Iris pigment epithelial cell (primary cell): ENCODE data around the gene OR2A12.
"Not testable (repeated sequence)": the region's sequence is repeated elsewhere in the genome, so short reads cannot be mapped to it uniquely, and the experiment has no call there.

ENCODE experiments used
- DNase-seq: peaks from one replicate; pipeline ENCODE4 v3.0.0-alpha.2; 2011; ENCODE audit warnings: low read depth

Gene OR2A12, protein sequence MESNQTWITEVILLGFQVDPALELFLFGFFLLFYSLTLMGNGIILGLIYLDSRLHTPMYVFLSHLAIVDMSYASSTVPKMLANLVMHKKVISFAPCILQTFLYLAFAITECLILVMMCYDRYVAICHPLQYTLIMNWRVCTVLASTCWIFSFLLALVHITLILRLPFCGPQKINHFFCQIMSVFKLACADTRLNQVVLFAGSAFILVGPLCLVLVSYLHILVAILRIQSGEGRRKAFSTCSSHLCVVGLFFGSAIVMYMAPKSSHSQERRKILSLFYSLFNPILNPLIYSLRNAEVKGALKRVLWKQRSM

DNA sequence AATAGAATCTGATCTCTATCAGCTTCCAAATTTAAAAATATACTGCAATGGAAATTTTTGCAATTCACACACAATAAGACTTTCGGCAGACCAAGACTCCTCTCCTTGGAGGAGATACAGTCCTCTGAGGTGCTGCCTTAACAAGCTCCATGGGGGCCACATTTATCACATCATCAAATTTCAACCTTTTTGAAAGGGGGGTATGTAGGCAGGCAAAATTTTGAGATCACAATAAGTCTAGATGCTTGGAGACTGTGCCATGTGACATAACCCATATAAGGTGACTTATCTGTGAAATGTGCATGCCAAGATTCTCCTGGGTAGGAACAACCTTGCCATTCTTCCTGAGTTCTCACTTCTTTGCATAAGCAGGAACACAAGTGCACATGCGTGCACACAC lies at the start of gene OR2A12:
Gene OR2A12, plus strand, starts transcription at position 301 of the 400 bp plus-strand sequence. CDS start 8,830 bp downstream, outside the sequence.
- no peak for DNase-seq

DNA sequence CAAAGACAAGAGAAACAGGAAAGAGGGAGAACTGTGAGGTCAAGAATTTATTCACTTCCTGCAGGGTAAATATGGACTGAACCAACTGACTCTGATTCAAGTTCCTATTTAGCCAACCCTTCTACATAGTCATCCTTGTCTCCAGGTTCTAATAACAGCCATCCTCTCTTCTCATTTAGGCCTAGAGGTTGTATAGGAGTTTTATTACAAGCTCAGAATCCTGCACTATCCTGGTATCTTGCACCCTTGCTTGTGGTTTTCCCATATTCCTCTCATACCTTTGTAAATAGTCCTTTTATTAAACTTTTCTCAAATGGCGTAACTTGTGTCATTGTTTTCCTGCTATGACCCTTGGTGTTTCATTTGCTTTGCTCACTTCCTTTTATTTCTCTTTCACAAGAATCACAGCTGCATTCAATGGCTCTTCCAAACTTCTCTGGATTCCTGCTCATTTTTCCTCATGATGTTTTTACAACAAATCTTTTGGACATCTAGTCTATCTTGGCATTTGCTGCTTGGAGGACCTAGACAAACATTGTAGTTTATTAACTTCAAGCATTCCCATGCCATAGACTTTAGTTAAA lies 49.7 kb upstream of the OR2A12 start:
- DNase-seq, result no peak

DNA sequence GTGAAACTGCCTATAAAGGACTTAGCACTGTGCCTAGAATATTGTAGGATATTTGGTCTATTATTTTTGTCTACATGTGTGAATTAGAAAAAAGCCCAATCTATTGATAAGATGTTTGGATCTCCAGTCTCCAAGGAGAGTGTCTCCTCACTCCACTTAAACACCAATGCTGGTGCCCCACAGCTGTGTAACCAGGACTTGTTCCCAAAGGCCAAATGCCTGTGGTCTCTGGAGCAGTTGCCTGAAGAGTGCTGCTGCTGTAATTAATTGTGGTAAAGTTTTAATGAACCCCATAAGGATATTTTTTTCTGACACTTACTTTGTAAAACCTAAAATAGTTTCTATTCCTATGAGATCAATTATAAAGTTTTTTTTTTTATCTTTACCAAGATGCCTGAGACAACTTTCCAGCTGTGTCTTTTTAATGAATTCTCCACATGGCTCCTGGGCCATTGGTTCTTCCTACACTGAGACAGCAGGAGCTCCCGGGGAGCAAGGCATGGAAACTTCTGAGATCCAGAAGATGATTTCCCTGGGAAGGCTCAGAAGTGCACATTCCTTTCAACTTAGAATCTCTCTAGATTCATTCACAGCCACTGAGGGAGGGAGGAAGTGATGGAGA lies 48.6 kb upstream of the OR2A12 start:
- DNase-seq, result no peak

DNA sequence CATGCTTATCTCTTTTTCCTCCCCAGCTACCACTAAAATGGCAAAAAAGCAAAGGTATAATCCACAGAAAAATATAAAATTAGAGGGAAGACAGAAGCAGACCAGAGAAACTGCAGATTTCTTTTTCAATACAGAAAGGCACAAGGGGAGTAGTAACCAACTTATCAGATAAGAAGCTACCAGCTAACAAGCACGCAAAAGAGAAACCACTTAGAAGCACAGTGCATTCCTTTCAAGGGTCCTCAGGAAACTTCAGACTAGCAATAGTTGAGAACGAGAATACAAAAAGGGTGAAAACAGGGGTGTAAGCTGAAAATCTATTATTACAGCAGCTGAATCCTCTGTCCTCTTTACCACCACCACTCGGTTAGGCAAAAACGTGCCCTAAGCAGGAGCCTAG lies 47.2 kb upstream of the OR2A12 start:
- peak; percentile 38 for DNase-seq

DNA sequence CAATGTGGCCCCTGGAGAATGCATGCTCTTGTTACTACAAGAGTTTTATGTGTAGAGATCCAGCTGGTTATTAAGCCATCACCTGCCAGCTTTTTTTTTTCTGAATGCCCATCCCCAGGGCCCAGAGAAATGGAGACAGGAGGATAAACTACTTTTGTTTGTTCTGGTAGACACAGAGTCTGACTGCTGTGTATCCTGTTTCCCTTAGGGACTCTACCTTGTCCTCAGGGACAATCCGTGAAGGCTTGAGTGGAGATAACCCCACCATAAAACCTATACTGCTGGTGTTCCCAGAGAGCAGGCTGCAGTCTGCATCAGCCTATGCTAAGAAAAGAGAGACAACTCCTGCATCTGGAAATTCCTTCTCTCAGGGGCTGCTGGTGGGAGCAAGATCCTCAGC lies 37.4 kb upstream of the OR2A12 start, which contains the start of gene OR2A5:
Gene OR2A5, plus strand, starts transcription at position 301 of the 400 bp plus-strand sequence. CDS start 1,454 bp downstream, outside the sequence.
- DNase-seq, result no peak

DNA sequence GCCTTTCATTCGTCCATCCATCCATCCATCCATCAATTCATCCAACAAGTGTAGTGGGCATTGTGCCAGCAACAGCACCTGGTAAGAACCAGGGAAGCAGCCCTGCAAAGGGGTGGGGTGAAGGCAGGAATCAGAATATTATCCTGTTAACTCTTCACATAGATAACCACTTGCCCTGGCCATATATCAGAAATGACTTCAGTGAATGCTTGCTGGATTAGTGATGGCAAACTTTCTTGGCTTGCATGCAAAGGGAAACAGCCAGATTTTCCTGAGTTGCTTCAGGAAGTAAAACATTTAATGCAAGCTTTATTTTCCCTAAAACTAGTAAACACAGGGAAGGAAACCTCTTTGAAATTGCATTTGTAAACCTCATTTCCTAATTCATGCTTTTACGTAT lies 36.6 kb upstream of the OR2A12 start:
- no peak for DNase-seq

DNA sequence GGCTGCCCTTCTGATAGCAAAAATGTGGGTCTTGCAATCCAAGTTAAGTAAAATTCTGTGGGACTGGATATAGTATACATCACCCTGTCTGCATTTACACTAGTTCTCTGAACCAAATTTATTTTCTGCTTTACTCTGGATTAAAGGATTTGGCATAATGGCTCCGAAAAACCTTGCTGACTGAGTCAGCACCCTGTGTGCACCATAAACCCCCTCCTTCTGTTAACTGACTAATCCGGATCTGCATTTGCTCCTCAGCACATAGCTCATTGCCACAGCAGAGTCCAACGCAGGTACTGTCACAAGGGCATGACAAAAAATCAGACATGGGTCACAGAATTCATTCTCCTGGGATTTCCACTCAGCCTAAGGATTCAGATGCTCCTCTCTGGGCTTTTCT lies 36.0 kb upstream of the OR2A12 start:
- DNase-seq, result peak; percentile 39

DNA sequence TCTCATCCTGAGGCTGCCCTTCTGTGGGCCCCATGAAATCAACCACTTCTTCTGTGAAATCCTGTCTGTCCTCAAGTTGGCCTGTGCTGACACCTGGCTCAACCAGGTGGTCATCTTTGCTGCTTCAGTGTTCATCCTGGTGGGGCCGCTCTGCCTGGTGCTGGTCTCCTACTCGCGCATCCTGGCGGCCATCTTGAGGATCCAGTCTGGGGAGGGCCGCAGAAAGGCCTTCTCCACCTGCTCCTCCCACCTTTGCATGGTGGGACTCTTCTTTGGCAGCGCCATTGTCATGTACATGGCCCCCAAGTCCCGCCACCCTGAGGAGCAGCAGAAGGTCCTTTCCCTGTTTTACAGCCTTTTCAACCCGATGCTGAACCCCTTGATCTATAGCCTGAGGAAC lies 35.2 kb upstream of the OR2A12 start:
- not testable (repeated sequence) for DNase-seq

DNA sequence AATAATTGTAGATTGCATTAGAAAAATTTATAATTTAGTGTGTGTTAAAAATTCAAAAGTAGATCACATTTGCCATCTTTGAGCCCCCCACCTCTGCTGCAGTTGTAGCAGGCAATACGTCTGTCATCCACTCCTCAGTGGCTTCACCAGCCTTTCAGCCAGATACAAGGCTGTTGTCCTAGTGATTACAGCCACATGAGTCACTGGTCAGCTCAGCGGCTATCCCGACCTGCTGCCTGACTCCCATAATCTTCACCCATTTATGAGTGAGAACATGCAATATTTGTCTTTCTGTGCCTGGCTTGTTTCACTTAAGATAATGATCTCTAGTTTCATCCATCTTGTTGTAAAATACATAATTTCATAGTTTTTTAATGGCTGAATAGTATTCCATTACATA lies 28.1 kb upstream of the OR2A12 start:
- DNase-seq, result peak; percentile 75

DNA sequence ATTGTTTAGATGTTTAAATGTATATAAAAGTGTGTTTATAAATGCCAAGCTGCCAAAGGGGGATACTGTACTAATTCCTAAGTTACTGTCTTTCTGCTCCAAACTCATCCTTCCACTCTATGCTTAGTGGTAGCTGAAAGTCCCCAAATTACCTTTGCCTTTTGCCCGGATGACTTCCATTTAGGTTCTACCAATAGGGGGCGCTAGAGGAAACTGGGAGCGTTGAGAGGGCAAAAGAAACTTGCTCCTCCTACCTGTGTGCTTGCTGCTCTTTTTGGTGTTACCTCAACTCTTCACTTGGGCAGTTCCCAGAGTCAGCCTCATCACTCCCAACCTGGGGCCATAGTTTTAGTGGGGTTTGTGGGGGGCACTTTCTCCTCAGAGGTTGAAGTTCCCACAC lies 22.4 kb upstream of the OR2A12 start:
- no peak for DNase-seq

DNA sequence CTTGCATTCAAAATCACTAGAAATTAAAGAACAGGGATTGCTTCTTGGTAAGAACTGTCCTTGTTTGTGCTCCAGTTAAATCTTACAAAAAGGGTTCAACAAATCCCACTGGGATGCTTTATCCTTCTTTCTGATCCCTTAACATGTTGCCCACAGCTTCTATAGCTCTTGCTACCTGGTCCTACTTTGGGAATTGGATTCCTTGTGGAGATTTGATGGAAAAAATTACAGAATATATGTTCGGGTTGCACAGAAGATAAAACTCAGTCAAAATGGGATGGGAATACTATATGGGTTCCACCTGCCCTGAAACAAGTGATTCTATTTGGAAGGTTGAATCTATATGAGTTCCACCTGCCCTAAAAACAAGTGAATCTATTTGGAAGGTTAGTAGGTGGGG lies 16.6 kb upstream of the OR2A12 start, which contains the start of gene OR2A25:
Gene OR2A25, plus strand, starts transcription at position 301 of the 400 bp plus-strand sequence. CDS start 4,409 bp downstream, outside the sequence.
- DNase-seq, result no peak

DNA sequence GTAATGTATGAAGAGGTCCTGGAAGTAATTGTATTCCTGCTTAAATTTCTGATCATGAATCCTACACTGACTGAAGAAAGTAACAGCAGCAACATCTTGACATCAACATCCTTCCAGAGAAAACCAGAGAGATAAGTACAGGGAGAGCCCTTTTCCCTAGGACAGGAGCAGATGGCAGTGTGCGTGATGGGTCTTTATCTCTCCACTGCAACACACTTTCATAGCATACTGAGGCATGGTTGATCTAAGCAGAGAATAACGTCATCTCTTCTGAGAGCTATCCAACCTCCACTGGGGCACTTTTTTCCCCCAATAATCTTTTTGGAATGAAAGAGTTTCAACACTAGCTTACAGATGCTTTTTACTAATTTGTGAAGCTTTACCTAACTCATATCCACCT lies 16.1 kb upstream of the OR2A12 start:
- DNase-seq, result no peak

DNA sequence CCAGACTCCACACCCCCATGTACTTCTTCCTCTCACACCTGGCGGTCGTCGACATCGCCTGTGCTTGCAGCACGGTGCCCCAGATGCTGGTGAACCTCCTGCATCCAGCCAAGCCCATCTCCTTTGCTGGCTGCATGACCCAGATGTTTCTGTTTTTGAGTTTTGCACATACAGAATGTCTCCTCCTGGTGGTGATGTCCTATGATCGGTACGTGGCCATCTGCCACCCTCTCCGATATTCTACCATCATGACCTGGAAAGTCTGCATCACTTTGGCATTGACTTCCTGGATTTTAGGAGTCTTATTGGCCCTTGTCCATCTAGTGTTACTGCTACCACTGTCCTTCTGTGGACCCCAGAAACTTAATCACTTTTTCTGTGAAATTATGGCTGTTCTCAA lies 11.7 kb upstream of the OR2A12 start:
- DNase-seq, result no peak

DNA sequence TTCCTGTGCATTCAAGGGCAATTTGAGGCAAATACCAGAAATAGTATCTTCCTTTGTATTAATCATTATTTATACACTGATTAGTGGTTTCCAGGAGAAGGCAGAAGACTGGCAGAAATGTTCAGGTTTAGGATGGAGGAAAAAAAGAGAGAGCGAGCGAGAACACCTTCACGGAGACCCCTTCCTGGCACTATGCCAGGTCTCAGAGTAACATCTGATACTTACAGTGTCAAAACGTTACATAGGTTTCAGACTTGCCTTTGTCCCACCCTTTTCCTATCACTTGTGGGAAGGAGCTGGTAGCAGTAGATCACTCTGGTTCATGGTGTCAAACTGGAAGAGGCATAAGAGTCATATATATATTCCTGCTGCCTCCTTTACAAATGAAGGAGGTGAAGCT lies 652 bp downstream of the OR2A12 start:
- DNase-seq, result no peak

DNA sequence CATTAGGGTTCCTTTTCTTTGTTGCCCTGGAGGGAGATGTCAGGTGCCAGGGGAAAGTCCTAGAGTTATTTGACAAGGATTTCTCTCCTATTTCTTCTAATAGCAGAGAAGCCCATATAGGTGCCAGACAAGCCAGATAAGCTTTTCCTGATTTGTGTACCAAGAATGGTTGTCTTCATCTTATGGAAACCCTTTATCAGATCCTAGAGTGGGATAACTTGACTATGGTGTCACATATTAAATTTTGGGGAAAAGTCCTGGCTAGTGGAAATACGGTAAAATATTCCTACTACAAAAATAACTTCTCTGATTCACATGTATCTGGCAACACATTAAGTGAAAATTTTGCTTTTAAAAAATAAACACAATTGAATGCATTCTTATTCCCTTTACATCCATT lies 1.2 kb downstream of the OR2A12 start:
- DNase-seq, result no peak

DNA sequence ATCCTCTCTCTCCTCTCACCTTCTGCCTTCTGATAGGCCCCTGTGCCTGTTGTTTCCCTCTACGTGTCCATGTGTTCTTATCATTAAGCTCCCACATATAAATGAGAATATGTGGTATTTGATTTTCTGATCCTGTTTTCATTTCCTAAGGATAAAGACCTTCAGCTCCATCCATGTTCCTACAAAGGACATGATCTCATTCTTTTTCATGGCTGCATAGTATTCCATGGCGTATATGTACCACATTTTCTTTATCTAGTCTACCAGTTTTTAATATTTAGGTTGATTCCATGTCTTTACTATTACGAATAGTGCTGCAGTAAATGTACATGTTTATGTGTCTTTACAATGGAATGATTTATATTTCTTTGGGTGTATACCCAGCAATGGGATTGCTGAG lies 4.6 kb downstream of the OR2A12 start:
- no peak for DNase-seq

DNA sequence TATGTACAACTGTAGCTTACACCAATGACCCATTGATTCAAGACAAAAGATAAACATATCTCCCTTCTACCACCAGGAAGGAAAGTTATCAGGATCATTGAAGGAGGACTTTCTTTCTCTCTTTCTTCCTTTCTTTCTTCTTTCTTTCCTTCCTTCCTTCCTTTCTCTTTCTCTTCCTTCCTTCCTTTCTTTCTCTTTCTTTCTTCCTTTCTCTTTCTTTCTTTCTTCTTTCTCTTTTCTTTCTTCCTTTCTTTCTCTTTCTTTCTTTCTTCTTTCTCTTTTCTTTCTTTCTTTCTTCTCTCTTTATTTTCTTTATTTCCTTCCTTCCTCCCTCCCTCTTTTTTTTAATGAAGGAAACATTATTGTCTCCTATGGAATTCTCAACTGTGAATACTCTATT lies 12.7 kb downstream of the OR2A12 start:
- DNase-seq, result no peak

DNA sequence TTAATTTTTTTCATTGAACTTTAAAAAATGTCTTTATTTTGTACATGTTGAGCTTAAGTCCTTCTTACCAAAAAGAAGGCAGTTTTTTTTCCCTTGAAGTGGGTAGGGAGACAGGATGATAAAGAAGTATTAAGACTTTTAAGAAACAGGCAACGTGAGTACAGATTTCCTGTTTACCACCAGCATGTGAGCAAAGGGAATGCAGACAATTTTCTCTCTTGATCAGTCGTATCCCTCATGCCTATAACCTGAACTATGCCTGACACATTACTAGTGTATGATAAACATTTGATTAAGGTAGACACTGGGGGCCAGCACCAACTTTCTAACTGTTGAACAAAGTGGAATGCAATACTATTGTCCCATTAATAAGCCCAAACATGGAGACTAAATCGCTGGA lies 14.5 kb downstream of the OR2A12 start:
- DNase-seq, result peak; percentile 7

DNA sequence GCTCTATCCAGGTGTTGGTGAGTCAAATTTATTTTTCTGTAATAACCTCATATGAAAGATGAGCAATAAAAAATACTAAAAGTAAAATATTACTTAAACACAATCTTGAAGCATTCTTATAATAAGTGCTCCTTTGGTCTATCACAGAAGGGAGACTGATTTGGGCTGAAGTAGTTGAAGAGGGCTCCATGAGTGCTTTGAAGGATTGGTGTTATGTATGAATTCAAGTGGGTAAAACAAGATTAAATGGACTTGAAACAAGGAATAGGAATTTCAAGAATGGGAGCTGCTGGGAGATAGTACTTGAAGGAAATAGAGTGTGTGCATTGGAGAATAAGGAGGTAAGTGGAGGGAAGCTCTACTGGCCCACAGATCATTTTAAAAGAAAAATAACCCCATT lies 16.0 kb downstream of the OR2A12 start:
- DNase-seq, result no peak

DNA sequence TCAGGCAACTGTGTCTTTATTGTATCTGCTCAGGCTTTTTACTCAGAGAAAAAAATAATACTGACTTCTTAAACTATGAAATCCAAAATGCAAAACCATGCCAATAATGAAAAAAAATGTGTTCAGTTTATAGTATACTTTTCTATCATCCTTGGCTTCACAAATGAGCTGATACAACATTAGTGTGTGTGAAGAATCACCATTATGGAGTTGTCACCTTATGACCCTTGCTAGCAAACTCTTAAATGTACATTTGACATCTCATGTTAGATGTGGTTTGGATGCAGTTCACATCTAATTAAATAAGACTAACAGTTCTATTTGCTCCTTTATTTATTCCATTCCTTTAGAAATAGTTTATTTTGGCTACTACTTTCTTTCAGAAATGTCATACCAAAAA lies 19.1 kb downstream of the OR2A12 start:
- no peak for DNase-seq

DNA sequence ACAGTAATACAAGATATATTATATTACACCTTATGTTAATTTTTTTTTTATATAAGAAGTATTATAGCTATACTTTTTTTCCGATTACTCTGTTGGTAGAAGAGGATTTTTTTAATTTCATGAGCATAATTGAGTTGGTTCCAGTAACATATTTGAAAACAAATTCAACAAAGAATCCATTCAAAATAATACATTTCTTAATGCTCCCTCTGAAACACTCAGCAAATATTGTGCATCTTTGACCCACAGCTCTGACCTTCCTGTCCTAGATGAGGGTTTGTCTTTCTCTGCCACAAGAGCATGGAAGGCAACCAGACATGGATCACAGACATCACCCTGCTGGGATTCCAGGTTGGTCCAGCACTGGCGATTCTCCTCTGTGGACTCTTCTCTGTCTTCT lies 23.2 kb downstream of the OR2A12 start, which contains the start of gene OR2A2:
Gene OR2A2, plus strand, starts transcription at position 301 of the 400 bp plus-strand sequence. Its CDS starts 0 bp downstream, at position 301.
- DNase-seq, result no peak

DNA sequence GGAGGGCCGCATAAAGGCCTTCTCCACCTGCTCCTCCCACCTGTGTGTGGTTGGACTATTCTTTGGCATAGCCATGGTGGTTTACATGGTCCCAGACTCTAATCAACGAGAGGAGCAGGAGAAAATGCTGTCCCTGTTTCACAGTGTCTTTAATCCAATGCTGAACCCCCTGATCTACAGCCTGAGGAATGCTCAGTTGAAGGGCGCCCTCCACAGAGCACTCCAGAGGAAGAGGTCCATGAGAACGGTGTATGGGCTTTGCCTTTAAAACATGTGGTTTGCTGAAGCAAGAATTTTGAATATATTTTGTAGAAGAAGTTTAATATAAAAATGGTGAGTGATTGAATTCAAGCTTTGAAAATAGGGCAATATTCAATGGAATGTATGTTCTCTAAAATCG lies 24.2 kb downstream of the OR2A12 start:
- DNase-seq, result no peak

DNA sequence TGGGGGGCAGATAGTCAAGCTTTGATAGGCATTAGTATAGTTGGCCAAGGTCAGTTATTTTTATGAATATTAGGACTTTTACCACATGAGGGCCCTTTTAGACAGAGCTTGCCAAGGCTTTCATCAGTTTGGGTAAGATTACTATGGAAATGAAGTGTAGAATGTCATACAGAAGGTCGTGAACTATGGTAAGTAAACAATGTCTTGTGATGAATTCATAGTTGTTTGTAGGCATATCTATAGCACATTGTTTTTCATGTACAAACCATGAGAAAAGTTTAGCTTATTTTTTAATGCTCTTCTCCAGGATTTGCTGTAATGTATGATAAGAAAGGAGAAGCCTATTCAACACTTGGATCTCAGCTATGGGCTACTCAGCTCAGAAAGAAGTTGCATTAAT lies 27.6 kb downstream of the OR2A12 start:
- no peak for DNase-seq
